K562 (cell line): ENCODE results near the gene ZNF273. TPM values are rescaled to one million over a fixed set of nuclear protein-coding genes. Genes with fewer than 3 reads are reported as not detected.

Source experiments
- ATAC-seq: fragments of 200-7000 bp; cut with Tn5 transposase; 3 replicates; pipeline ENCODE4 v1.9.1; 2020; ENCODE audit warnings: moderate library complexity
- BruUV-seq: library from RNA; stranded (reverse); fragments of 400-500 nt; replicated peaks from 2 replicates; lab custom pipeline; 2021; lab: Mats Ljungman, UMichigan
- CTCF ChIA-PET: fragments of 300-600 bp; formaldehyde crosslinking; extraction: SDS; loops from one replicate; lab custom pipeline; 2021; ENCODE audit warnings: low intra/inter-chr PET ratio; lab: Yijun Ruan, JAX
- POLR2A ChIA-PET: fragments of 300-600, 350-650 bp; sonication (Branson Sonifier 250); formaldehyde crosslinking; extraction: SDS; loops from one replicate; lab custom pipeline; 2021; ENCODE audit warnings: antibody characterized with exemption, inconsistent platforms; lab: Yijun Ruan, JAX
- DNase-seq, 4 experiments: peaks; one replicate each; pipeline versions ENCODE4 v3.0.0 to v3.0.0-alpha.2; 2011 to 2018; ENCODE audit warnings: low spot score in 3 of 4, mixed read lengths in 3 of 4; ENCODE audit errors: extremely low read depth in 1 of 4
- FAIRE-seq: peaks from 2 replicates; lab custom pipeline; 2011; peaks lifted over from hg19 to GRCh38; lab: Jason Lieb, UNC
- H2AFZ ChIP-seq: 2 replicates; pipeline ENCODE4 v1.6.0; 2011; ENCODE audit warnings: low read depth, low read length, control low read depth, inconsistent platforms
- H3K27ac ChIP-seq: fragments of 200-600 bp; 3 replicates; pipeline ENCODE4 v1.8.0; 2011; ENCODE audit warnings: low read depth, mild to moderate bottlenecking, control low read depth, inconsistent platforms, low read length, moderate library complexity, mixed read lengths; ENCODE audit errors: extremely low read depth
- H3K27me3 ChIP-seq, 2 experiments: fragments of 300-600 bp in 1 of 2; 2 replicates in 1 of 2; 3 replicates in 1 of 2; pipeline versions ENCODE4 v1.6.0 to v1.8.0; 2011; ENCODE audit warnings: inconsistent platforms in 2 of 2, low read length in 2 of 2, mild to moderate bottlenecking in 1 of 2, mixed read lengths in 1 of 2, moderate library complexity in 1 of 2; ENCODE audit not compliant: control insufficient read depth in 2 of 2, insufficient read depth in 2 of 2
- H3K36me3 ChIP-seq: fragments of 300-600 bp; 3 replicates; pipeline ENCODE4 v1.8.0; 2011; ENCODE audit warnings: mild to moderate bottlenecking, low read length, inconsistent platforms; ENCODE audit not compliant: control insufficient read depth, insufficient read depth
- H3K4me1 ChIP-seq, 2 experiments: fragments of 200-600 bp in 1 of 2; replicated peaks in 1 of 2; 2 replicates in 1 of 2; 3 replicates in 1 of 2; pipeline versions ENCODE4 v1.5.1 to v1.8.0; 2011; ENCODE audit warnings: inconsistent platforms in 2 of 2, low read length in 2 of 2, mild to moderate bottlenecking in 1 of 2, mixed read lengths in 1 of 2, moderate library complexity in 1 of 2; ENCODE audit not compliant: control insufficient read depth in 2 of 2, insufficient read depth in 2 of 2
- H3K4me2 ChIP-seq: 2 replicates; pipeline ENCODE4 v1.6.1; 2011; ENCODE audit warnings: low read length, control low read depth, inconsistent platforms, mixed read lengths; ENCODE audit not compliant: insufficient read depth
- H3K4me3 ChIP-seq: fragments of 200-600 bp; sonication (generic), shearing (Covaris generic); 2 replicates; pipeline ENCODE4 v1.5.1; 2016; ENCODE audit warnings: control low read depth, inconsistent platforms
- H3K79me2 ChIP-seq: fragments of 200-600 bp; 3 replicates; pipeline ENCODE4 v1.8.0; 2011; ENCODE audit warnings: low read length, inconsistent platforms; ENCODE audit not compliant: control insufficient read depth, insufficient read depth
- H3K9ac ChIP-seq, 2 experiments: 2 replicates each; pipeline versions ENCODE4 v1.6.0 to v1.6.1; 2011; ENCODE audit warnings: low read depth in 2 of 2, low read length in 2 of 2, control low read depth in 1 of 2, inconsistent platforms in 1 of 2, mild to moderate bottlenecking in 1 of 2, mixed read lengths in 1 of 2; ENCODE audit not compliant: insufficient read depth in 1 of 2
- H3K9me1 ChIP-seq: one replicate; pipeline ENCODE4 v1.6.0; 2011; ENCODE audit warnings: inconsistent platforms, mild to moderate bottlenecking, low read length, moderate library complexity; ENCODE audit not compliant: control insufficient read depth, insufficient read depth
- H3K9me3 ChIP-seq: replicated peaks from 2 replicates; pipeline ENCODE4 v1.5.1; 2011; ENCODE audit warnings: low read depth, low read length, inconsistent platforms; ENCODE audit not compliant: control insufficient read depth, insufficient read depth
- H4K20me1 ChIP-seq: replicated peaks from 2 replicates; pipeline ENCODE4 v1.6.1; 2011; ENCODE audit warnings: low read length, inconsistent platforms, mixed read lengths; ENCODE audit not compliant: control insufficient read depth, insufficient read depth
- EP400 ChIP-seq: fragments of 450-650 bp; IDR thresholded peaks from 2 replicates; pipeline ENCODE4 v1.6.1; 2017; ENCODE audit warnings: antibody characterized with exemption, mild to moderate bottlenecking, moderate library complexity
- ESRRB ChIP-seq: fragments of 250-450 bp; sonication (Bioruptor Pico); IDR thresholded peaks from 2 replicates; pipeline ENCODE4 v1.5.0; 2020; ENCODE audit warnings: mild to moderate bottlenecking, moderate library complexity, borderline replicate concordance
- FOXP4 ChIP-seq: sonication (generic); formaldehyde crosslinking; IDR thresholded peaks from 2 replicates; pipeline ENCODE4 v1.8.0; 2022; ENCODE audit warnings: mild to moderate bottlenecking, missing genetic modification reagents, borderline replicate concordance
- NCOA6 ChIP-seq: fragments of 450-650 bp; IDR thresholded peaks from 2 replicates; pipeline ENCODE4 v1.6.1; 2017; ENCODE audit warnings: mild to moderate bottlenecking
- POLR3A ChIP-seq: IDR thresholded peaks from 2 replicates; pipeline ENCODE4 v1.6.1; 2011; ENCODE audit warnings: borderline replicate concordance, mild to moderate bottlenecking, moderate library complexity; ENCODE audit not compliant: insufficient read length, insufficient read depth; ENCODE audit errors: extremely low read depth
- ZBTB33 ChIP-seq: sonication (generic); formaldehyde crosslinking; IDR thresholded peaks from 2 replicates; pipeline ENCODE4 v1.8.1; 2023; ENCODE audit warnings: mild to moderate bottlenecking, missing genetic modification reagents
- WGBS: fragments of 100-300 bp; shearing (Covaris generic); methylation state at CpG from one replicate; pipeline ENCODE4 v1.1.6; 2016; ENCODE audit warnings: low coverage, mixed read lengths; ENCODE audit not compliant: insufficient coverage; ENCODE audit errors: missing lambda C conversion rate; 5-methylcytosine and 5-hydroxymethylcytosine counted together
- in situ Hi-C: fragments of 300-500 bp; cut with MboI; formaldehyde crosslinking; loops from 4 replicates; pipeline ENCODE4 v1.15.0; 2018; ENCODE audit warnings: inconsistent platforms, mixed read lengths
- intact Hi-C: fragments of 100-400 bp; cut with micrococcal nuclease; formaldehyde crosslinking; loops from 2 replicates; pipeline ENCODE4 v1.14.2; 2022
- polyA plus RNA-seq, 8 experiments: library from polyadenylated mRNA; depleted of rRNA in 4 of 8; stranded (reverse) in 5 of 8; unstranded in 3 of 8; fragments of >200 nt; fragmentation: Nextera tagmentation in 2 of 8; fragmentation: Illumina TruSeq in 1 of 8; extraction: Ambion mirVana in 2 of 8; extraction: Trizol in 1 of 8; gene quantifications; 2 replicates each; pipeline versions ENCODE4 v1.2.1 to v1.2.3, GENCODE V29; 2011 to 2014; ENCODE audit warnings: inconsistent platforms in 1 of 8, missing spikeins in 1 of 8
- total RNA-seq, 7 experiments: library from RNA; depleted of rRNA in 6 of 7; stranded (reverse); fragments of >200 nt in 6 of 7; fragmentation: Illumina TruSeq in 2 of 7; extraction: Trizol in 2 of 7; gene quantifications; 2 replicates each; pipeline versions ENCODE4 v1.2.1 to v1.2.3, GENCODE V29; 2011 to 2021; ENCODE audit warnings: low replicate concordance in 1 of 7

The ZNF273 gene
- total and polyA plus RNA-seq, 9 of the 15 experiments (the other 6 are each of a cell fraction or from before 2014, with no cell fraction given): 13.3 to 37.0 (median 20.7) TPM

- TF ChIP-seq EP400 (no peak), ESRRB (CRISPR knock-in tag) (no peak)
Measured at GRCh38 chr7:64875658-64876406, 27.2 kb upstream of the ZNF273 start (continued).

GRCh38 chr7:64876792-64877713 is 26.0 kb upstream of the ZNF273 start:
- intact Hi-C loops: no loop called here
- H4K20me1 ChIP-seq: no peaks in the 10 kb centered on the region
- no peaks in the 10 kb centered on the region for H3K79me2 ChIP-seq
- CTCF ChIA-PET: no interaction called here
- peak in 1 of 4 experiments; percentile 5 for DNase-seq
- peaks cover 29% of the 10 kb centered on the region for H3K9me3 ChIP-seq
- H3K27ac ChIP-seq: no peak overlapping the region
- no peak for ATAC-seq
- BruUV-seq: no TSS peak
- H3K4me1 ChIP-seq: peaks cover 0 to 10% of the 10 kb centered on the region in 2 experiments; a peak in 1 of 5 replicates
- in situ Hi-C loops: no loop called here
- TF ChIP-seq ZBTB33 (CRISPR knock-in tag): peak; percentile 81
- TF ChIP-seq FOXP4 (CRISPR knock-in tag): no peak
- no peak for TF ChIP-seq POLR3A
- no peak for TF ChIP-seq NCOA6
- FAIRE-seq: no peak
- WGBS: 42% methylated on average over 39 of the region's 39 CpGs
- no peaks in the 10 kb centered on the region for H3K9me1 ChIP-seq
- H3K27me3 ChIP-seq: no peaks in the 10 kb centered on the region; a peak in 2 of 5 replicates
- H3K4me3 ChIP-seq: no peak overlapping the region
- H3K36me3 ChIP-seq: no peaks in the 10 kb centered on the region
- no peak overlapping the region for H3K9ac ChIP-seq
- POLR2A ChIA-PET: no interaction called here
- no peak overlapping the region for H3K4me2 ChIP-seq
- H2AFZ ChIP-seq: peak overlapping the region; percentile 22; the same call in 1 of the 2 replicates
